ENCODE measurements around the gene PDCL2.
"Not testable (repeated sequence)": the region's sequence is repeated elsewhere in the genome, so short reads cannot be mapped to it uniquely, and the experiment has no call there.

Gene PDCL2

GRCh38 chr4:55588160-55588559, 3.9 kb downstream of the PDCL2 start:
- DNase-seq: no peak

DNA sequence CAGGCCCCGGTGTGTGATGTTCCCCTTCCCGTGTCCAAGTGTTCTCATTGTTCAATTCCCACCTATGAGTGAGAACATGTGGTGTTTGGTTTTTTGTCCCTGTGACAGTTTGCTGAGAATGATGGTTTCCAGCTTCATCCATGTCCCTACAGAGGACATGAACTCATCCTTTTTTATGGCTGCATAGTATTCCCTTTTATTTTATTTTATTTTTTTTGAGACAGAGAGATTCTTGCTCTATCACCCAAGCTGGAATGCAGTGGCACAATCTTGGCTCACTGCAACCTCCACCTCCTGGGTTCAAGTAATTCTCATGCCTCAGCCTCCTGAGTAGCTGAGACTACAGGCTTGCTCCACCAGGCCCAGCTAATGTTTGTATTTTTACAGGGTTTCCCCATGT, 9.3 kb downstream of the PDCL2 start:
- not testable (repeated sequence) for DNase-seq

GRCh38 chr4:55578341-55579010, 13.6 kb downstream of the PDCL2 start:
- no peak for DNase-seq

GRCh38 chr4:55575513-55575912, 16.5 kb downstream of the PDCL2 start:
- no peak for DNase-seq

DNA sequence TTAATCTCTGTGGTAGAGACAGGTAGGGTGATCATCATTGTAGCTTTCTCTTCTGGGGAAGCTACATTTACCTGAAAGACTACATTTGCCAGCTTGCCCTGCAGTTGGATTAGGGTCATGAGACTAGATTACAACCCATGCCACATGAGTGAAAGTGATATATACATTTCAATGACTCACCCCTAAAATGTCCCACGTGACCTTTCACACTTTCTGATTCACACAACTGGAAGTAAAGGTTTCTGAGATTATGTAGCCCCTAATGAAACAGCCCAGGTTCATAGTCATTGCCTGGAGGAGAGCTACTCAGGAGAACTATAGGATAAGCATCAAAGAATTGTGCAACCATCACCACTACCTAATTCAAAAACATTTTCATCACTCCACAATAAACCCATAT, 17.8 kb downstream of the PDCL2 start:
- no peak for DNase-seq

GRCh38 chr4:55571806-55572205, 20.2 kb downstream of the PDCL2 start:
- DNase-seq: no peak

DNA sequence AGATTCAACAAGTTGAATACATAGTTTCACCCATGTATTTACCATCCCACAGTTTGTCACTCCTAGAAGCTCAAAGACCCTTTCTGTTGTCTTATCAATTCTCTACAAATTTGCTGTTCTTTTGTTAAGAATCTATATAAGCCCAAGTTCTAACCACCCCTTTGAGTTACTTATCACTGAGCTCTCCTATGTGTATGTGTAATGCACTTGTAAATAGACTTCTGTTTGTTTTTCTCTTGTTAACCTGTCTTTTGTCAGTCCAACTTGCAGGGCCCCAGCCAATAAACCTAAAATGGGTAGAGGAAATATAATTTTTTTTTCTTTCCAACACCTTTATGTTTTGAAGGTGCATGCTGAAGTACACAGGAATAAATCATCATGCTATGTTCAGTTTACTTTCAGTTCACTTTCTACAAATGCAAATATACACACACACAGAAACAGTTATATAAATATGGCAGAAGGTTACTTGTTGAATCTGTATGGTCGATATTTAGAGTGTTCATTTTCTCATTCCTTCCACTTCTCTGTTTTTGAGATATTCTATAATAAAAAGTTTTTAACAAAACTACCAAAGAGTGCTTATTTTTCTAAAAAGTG, 23.0 kb downstream of the PDCL2 start:
- DNase-seq: no peak

DNA sequence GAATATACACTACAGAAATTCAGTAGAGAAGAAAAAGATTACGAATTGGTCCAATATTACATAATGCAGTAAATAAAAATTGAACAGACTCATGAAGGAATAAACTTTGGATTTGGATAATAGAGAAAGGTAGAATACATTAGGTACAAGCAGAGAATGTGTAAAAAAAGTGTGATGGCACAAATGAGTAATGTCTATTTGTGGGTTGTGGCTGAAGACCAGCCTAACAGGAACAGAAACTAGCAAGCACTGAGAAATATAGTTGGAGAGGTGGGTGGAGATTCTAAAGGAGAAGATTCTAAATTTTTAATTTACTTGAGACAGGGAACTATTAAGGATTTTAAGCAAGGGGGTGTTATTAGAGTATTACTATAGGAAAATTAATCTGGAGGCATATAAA, 30.2 kb downstream of the PDCL2 start:
- no peak for DNase-seq

GRCh38 chr4:55560096-55560495, 31.9 kb downstream of the PDCL2 start:
- no peak for DNase-seq

DNA sequence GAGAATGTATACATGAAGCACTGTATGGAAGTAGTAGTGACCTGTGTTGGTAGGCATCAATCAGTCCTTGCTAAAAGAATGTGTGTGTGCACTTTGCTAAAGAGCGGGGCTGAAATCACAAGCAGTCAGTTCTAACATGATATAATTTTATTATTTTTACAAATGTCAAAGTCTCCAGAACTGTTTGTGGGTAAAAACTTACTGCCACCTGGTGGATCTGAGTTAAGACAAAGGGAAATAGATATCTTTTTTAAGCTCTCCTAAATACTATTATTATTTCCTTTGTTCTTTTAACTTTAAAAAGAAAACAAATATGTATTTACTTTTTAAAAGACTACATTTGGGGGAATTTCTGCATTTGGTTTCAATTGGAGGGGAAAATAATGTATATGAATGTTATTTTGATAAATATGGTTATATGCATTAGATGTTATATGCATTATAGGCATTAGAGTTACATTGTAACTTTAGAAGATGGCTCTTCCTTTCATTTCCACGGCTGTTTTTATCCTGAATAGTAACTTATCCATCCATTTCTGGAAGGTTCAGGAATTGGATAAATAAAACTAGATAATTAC, 37.5 kb downstream of the PDCL2 start:
- no peak for DNase-seq

DNA sequence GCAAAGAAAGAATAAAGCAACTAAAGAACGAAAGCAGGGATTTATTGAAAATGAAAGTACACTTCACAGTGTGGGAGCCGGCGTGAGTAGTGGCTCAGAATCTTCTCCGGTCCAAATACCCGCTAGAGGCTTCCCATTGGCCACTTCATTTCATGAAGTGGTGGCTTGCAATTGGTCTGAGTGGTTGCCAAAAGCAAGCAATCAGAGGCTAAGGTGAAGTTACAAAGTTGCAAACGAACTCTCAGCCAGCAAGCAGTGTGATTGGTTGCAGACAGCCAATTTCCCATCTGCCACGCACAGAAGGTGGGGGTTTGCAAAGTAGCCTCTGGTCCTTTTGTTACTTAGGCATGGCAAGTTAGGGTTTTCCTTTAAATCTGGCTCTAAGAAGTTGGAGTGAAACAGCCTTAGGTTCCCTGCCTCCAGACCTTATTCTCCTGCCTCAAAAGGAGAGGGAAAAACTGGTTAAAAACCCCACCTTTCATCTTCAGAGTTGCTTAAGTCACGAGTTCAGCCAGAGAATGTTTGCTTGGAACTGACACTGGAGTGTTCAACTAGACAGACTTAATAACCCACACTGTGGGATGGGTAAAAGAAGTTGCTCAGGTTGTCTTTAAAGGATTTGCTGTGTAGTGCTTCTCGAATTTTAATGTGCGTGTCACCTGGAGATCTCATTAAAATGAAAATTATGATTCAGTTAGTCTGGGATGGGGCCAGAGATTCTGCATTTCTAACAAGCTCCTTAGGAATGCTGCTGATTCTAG, 38.4 kb downstream of the PDCL2 start:
- peak in 2 of 56 donors; percentile 1 to 16 for DNase-seq

GRCh38 chr4:55551964-55552363, 40.1 kb downstream of the PDCL2 start:
- not testable (repeated sequence) for DNase-seq

DNA sequence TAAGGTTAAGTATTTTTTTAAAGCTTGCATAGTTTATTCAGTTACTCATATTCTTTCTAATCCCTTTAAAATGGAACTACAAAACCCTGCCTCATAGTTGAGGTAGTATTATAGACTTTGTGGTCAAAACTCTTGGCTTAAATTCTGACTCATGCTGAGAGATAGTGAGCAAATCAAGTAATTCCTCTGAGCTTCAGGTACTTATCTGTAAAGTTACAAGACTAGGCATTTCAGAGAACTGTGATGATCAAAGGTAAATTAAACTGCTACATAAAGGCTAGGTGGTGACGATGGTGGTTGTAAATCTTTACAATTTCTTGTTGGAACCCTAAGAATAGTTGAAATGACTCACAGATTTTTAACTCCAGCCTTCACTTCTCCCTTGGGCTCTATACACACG, 42.2 kb downstream of the PDCL2 start:
- DNase-seq: no peak

DNA sequence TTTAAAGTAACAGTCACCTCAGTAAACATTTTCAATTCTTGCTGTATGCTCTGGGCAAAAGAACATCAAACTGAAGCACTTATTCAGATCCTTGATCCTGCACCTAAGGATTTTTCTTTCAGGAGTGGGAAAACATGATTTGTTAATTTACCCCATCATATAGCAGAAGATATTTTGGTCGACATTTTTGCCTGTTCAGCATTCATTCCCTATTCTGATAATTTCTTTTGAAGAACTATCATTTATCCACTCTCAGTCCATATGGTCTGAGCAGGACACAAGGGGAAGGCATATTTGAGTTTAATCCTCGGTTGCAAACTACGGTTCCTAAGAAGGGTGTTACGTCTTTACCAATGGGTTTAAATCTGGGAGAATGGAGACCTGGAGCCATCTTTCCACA, 44.1 kb downstream of the PDCL2 start:
- DNase-seq: no peak

DNA sequence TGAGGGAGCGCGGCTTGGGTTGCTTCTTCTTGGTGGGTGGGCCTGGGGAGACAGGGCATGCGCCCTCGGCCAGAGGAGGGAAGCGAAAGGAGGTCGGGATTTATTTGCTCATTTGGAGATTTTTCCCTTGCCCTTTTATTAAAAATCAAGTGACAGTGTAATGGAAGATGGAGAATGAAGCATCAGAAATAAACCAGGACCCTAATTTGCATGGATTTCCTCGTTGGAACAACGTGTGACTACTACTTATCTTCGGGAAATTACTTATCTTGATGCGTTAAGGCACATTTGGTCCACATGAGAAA, 44.6 kb downstream of the PDCL2 start:
- peak in 2 of 56 donors; percentile 8 to 52 for DNase-seq

GRCh38 chr4:55546756-55547465, 45.1 kb downstream of the PDCL2 start, which contains the start of gene CLOCK:
TSS of gene CLOCK (minus strand) at chr4:55546909. CDS start at chr4:55482785, 64,124 bp downstream.
- peak; percentile 23 to 96 (median 81) for DNase-seq

DNA sequence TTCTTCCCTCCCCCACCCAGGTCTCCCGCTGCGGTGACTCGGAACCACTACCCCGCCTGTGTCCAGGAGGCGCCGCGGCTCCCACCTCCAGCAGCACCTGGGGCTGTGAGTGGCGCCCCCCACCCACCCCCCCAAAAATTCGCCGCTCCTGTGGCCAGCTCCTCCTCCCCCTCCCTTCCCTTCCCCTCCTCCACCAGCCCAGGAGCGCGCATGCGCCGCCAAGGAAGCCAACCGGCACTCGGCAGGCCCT, 45.6 kb downstream of the PDCL2 start:
- peak in 14 of 56 donors; percentile 61 to 96 (median 82) for DNase-seq

DNA sequence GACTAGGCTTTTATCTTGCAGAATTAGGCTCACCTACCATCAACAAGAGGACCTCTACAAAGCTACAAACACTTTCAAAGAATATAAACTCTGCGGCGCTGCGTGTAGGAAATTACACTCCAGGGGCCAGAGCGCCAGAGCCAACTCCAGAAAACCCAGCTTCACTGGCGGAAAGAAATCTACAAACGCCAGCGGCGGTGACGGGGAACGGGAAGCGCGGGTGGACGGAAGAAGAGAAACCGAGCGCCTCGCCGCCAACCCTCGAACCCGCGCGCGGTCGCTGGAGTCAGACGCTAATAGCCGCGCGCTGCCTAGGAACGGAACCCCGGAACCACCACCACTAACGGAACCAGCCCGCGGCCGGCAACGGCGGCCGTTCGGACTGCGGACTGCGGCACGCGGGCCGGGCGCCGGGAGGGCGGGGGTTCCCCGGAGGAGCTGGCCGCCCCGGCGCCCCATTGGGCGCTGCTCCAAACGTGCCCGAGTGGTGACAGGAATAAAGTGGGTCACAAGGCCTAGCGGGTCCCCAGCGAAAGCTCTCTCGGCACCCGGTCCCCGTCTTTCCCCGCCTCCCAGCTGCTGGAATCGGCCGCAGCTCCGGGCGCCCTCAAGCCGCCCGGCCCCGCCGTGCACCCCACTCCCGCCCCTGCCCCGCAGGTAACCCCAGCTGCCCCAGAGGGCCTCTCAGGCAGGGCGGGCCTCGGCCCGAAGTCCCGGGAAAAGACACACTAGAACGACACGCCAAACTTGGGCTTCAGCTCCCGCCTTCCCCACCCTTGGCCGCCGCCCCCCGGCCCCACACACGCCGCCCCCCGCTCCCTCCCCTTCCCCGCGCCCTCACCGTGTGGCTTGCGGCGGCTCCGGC, 46.2 kb downstream of the PDCL2 start:
- peak; percentile 16 to 89 (median 72) for DNase-seq

DNA sequence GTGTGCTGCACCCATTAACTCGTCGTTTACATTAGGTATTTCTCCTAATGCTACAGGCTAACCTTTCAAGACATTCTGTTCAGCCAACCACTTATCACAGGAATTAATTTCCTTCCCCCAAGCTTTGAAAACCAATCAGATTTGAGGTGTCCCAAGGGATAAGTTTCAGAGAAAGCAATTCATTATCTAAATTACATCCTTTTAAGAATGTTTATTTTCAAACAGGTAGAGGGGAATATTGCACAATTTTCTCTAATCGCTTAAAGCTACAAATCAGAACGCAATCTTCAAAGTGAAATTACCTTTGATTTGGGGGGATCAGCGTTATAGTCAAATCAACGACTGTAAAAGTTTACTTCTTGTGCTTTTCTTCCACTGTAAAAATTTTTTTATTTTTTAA, 46.9 kb downstream of the PDCL2 start:
- no peak for DNase-seq

- no peak for DNase-seq
Observed at GRCh38 chr4:55543858-55544257, 48.2 kb downstream of the PDCL2 start.

GRCh38 chr4:55540271-55540670, 51.8 kb downstream of the PDCL2 start:
- no peak for DNase-seq

Measured in amygdala (tissue), 56 donors.